BLaER1 (cell line): ENCODE measurements around the gene MEAF6.
A peak's percentile ranks its signal among the peaks of the same experiment; 100 is the strongest.
"Not testable (repeated sequence)": the region's sequence is repeated elsewhere in the genome, so short reads cannot be mapped to it uniquely, and the experiment has no call there.

Experiments used
- H3K27ac ChIP-seq: shearing (Covaris generic); formaldehyde crosslinking; 2 replicates; pipeline ENCODE4 v1.8.1; 2022
- H3K27me3 ChIP-seq: shearing (Covaris generic); formaldehyde crosslinking; 2 replicates; pipeline ENCODE4 v1.8.1; 2022
- H3K36me3 ChIP-seq: shearing (Covaris generic); formaldehyde crosslinking; 2 replicates; pipeline ENCODE4 v1.8.1; 2022
- H3K4me1 ChIP-seq: shearing (Covaris generic); formaldehyde crosslinking; 2 replicates; pipeline ENCODE4 v1.8.1; 2022
- H3K4me2 ChIP-seq: shearing (Covaris generic); formaldehyde crosslinking; 2 replicates; pipeline ENCODE4 v1.8.1; 2022
- H3K4me3 ChIP-seq: shearing (Covaris generic); formaldehyde crosslinking; 2 replicates; pipeline ENCODE4 v1.8.1; 2022
- H3K9ac ChIP-seq: shearing (Covaris generic); formaldehyde crosslinking; 2 replicates; pipeline ENCODE4 v1.8.1; 2022
- H3K9me3 ChIP-seq: shearing (Covaris generic); formaldehyde crosslinking; 2 replicates; pipeline ENCODE4 v1.8.1; 2022
- H4K20me1 ChIP-seq: shearing (Covaris generic); formaldehyde crosslinking; 2 replicates; pipeline ENCODE4 v1.8.1; 2022
- Cebpa-rat ChIP-seq: shearing (Covaris generic); IDR thresholded peaks from 2 replicates; pipeline ENCODE4 v1.8.1; 2022

MEAF6 gene

DNA sequence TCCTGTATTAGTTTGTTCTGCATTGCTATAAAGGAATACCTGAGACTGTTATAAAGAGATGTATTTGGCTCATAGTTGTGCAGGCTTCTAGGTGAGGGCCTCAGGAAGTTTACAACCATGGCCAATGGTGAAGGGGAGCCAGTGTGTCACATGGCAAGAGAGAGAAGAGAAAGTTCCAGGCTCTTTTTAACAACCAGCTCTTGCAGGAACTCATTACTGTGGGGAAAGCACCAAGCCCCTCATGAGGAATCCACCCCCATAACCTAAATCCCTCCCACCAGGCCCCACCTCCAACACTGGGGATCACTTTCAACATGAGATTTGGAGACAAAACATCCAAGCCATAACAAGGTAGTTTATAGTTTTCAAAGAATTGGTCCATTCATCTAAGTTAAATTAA is 5.0 kb upstream of the MEAF6 start:
- H3K9ac ChIP-seq, result peak overlapping the region; percentile 74
- H3K27ac ChIP-seq, result peak overlapping the region; percentile 82
- H3K4me1 ChIP-seq, result peaks cover 20% of the 10 kb centered on the region
- H3K4me2 ChIP-seq, result peak overlapping the region; percentile 88
- H3K9me3 ChIP-seq, result peaks cover 41% of the 10 kb centered on the region
- 0 out of 2 replicates have a peak, but pooled peaks cover 8% of the 10 kb centered on the region for H3K36me3 ChIP-seq
- no peaks in the 10 kb centered on the region for H4K20me1 ChIP-seq
- peak overlapping the region; percentile 65 for H3K4me3 ChIP-seq
- no peaks in the 10 kb centered on the region for H3K27me3 ChIP-seq
- no peak for TF ChIP-seq Cebpa-rat

DNA sequence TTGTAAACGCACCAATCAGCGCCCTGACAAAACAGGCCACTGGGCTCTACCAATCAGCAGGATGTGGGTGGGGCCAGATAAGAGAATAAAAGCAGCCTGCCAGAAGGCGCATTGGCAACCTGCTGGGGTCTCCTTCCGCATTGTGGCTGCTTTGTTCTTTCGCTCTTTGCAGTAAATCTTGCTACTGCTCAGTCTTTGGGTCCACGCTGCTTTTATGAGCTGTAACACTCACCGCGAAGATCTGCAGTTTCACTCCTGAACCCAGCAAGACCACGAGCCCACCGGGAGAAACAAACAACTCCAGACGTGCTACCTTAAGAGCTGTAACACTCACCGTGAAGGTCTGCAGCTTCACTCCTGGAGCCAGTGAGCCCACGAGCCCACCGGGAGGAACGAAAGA is 4.4 kb upstream of the MEAF6 start:
- Histone ChIP-seq H3K9me3 (peaks cover 41% of the 10 kb centered on the region), H3K4me3 (peak overlapping the region; percentile 65), H3K4me1 (peaks cover 20% of the 10 kb centered on the region), H3K9ac (peak overlapping the region; percentile 74), H3K27ac (peak overlapping the region; percentile 82), H3K4me2 (peak overlapping the region; percentile 88)
- not testable (repeated sequence) for H4K20me1 ChIP-seq, H3K27me3 ChIP-seq, H3K36me3 ChIP-seq

DNA sequence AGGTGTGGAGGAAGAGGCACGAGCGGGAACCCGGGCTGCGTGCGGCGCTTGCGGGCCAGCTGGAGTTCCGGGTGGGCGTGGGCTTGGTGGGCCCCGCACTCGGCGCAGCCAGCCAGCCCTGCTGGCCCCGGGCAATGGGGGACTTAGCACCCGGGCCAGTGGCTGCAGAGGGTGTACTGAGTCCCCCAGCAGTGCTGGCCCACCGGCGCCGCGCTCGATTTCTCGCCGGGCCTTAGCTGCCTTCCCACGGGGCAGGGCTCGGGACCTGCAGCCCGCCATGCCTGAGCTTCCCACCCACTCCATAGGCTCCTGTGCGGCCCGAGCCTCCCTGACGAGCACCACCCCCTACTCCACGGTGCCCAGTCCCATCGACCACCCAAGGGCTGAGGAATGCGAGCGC is 3.7 kb upstream of the MEAF6 start:
- not testable (repeated sequence) for H4K20me1 ChIP-seq, H3K4me2 ChIP-seq, H3K9ac ChIP-seq, H3K27ac ChIP-seq, H3K36me3 ChIP-seq, H3K27me3 ChIP-seq, H3K4me3 ChIP-seq
- Histone ChIP-seq H3K4me1 (peaks cover 26% of the 10 kb centered on the region), H3K9me3 (peaks cover 39% of the 10 kb centered on the region)

DNA sequence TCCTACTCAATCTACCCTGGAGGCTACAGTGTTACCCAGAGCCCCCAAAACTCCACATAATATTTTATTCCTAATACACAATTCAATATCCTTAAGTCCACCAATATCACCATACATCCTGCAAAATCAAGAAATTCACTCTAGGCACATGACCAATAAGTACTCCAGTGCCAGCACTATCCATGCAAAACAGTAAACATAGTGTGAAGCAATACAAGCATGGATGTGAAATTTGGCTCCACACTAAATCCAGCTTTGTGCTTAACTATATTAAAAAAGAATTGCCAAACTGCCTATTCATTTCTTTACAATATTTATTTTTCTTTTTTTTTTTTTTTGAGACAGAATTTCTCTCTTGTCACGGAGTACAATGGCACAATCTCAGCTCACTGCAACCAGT is 3.0 kb upstream of the MEAF6 start:
- H3K9me3 ChIP-seq, result peaks cover 32% of the 10 kb centered on the region
- H3K27ac ChIP-seq, result no peak overlapping the region
- H3K4me3 ChIP-seq, result no peak overlapping the region
- TF ChIP-seq Cebpa-rat, result no peak
- H3K4me1 ChIP-seq, result peaks cover 32% of the 10 kb centered on the region
- peaks cover 14% of the 10 kb centered on the region for H4K20me1 ChIP-seq
- no peak overlapping the region for H3K9ac ChIP-seq
- H3K36me3 ChIP-seq, result peaks cover 9% of the 10 kb centered on the region
- H3K27me3 ChIP-seq, result no peaks in the 10 kb centered on the region
- no peak overlapping the region for H3K4me2 ChIP-seq

DNA sequence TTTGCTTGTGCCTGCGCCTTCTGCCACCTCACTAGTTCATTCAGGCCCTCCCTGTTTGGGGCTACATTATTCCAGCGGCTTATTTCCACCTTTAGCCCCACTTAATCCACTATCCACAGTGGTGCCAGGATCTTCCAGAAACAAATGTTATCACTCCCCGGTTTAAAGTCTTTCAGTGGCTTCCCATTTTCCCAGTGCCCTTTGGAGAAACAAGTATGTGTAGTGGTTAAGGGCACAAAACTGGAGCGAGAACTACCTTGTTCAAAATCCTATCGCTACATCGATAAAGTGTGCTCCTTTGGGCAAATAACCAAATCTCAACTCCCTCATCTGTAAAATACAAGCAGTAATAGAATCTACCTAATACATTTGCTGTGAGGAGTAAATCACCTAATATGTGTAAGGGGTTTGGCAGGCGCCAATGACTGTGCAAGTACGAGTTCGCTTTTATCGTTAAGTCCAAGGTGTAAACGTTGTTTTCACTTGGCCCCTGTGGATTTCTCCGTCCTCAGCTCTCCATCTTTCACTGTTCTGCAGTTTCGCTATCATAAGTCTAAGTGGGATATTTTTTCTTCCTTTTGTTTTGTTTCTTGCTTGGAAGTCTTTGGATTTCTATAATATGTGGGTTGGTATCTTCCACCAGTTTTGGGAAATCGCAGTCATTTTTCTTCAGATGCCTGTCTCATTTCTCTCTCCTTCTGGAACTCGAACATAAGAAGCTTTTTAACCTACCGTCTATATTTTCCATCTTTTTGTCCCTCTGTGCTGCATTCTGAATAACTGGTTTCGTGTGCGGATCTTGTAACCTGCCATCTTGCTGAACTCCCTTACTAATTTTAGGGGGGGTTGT is 844 bp upstream of the MEAF6 start:
- Histone ChIP-seq H3K9ac (peak overlapping the region; percentile 87), H3K36me3 (peaks cover 29% of the 10 kb centered on the region), H3K27ac (peak overlapping the region; percentile 90), H3K4me1 (peaks cover 42% of the 10 kb centered on the region), H3K27me3 (no peaks in the 10 kb centered on the region), H3K4me2 (peak overlapping the region; percentile 92), H4K20me1 (peaks cover 30% of the 10 kb centered on the region), H3K9me3 (peaks cover 14% of the 10 kb centered on the region), H3K4me3 (peak overlapping the region; percentile 96)
- no peak for TF ChIP-seq Cebpa-rat

DNA sequence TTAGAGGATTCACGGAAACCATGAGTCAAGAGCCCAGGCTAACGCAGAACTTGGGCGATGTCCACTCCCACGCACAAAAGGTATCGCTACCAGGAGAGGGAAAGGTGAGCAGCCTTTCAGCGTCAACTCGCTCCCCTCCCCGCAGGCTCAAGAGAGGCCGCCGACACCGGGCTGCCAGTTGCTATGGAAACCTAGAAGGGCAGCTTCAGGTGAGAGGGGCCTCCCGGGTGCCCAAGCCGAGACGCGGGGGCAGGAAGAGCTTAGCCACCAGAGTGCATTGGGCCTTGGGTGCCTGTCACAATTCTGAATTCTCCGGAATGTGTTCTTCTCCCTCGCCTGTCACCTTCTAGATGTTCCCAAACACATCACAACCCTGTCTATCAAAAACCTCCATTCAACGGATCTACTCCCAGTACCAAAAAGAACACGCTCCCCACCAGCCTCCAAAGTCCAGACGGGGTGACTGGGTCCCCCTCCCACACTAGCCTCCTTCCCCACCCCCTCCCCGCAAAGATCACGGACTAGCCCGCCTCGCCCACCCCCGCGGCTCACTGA is 694 bp downstream of the MEAF6 start:
- H3K4me3 ChIP-seq, result peak overlapping the region; percentile 96
- peaks cover 11% of the 10 kb centered on the region for H3K9me3 ChIP-seq
- peaks cover 41% of the 10 kb centered on the region for H4K20me1 ChIP-seq
- peak overlapping the region; percentile 87 for H3K9ac ChIP-seq
- no peaks in the 10 kb centered on the region for H3K27me3 ChIP-seq
- peak overlapping the region; percentile 90 for H3K27ac ChIP-seq
- no peak for TF ChIP-seq Cebpa-rat
- H3K4me1 ChIP-seq, result peaks cover 42% of the 10 kb centered on the region
- peak overlapping the region; percentile 92 for H3K4me2 ChIP-seq
- H3K36me3 ChIP-seq, result peaks cover 43% of the 10 kb centered on the region

DNA sequence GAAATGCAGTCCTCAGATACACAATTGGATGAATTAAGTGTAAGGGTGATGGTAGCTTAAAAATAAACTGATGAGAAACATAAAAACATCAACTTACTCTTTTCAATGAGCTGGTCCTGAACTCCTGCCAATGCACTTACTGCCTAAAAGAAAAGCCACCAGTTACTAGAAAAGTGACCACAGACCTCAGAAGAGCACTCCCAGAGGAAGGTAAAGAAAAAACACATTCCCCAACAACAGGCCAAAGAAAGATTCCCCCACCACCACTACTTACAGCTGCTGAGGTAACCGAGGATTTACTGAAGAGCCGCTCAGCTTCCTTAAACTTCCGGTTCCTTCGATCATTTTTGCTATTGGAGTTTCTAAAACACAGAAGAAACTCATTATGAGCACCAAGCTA is 5.4 kb downstream of the MEAF6 start:
- H3K4me1 ChIP-seq, result peaks cover 36% of the 10 kb centered on the region
- peaks cover 49% of the 10 kb centered on the region for H4K20me1 ChIP-seq
- no peak overlapping the region for H3K4me3 ChIP-seq
- no peak overlapping the region for H3K9ac ChIP-seq
- H3K36me3 ChIP-seq, result peaks cover 90% of the 10 kb centered on the region
- peak overlapping the region; percentile 36 for H3K4me2 ChIP-seq
- no peaks in the 10 kb centered on the region for H3K9me3 ChIP-seq
- H3K27me3 ChIP-seq, result no peaks in the 10 kb centered on the region
- H3K27ac ChIP-seq, result no peak overlapping the region
- no peak for TF ChIP-seq Cebpa-rat

DNA sequence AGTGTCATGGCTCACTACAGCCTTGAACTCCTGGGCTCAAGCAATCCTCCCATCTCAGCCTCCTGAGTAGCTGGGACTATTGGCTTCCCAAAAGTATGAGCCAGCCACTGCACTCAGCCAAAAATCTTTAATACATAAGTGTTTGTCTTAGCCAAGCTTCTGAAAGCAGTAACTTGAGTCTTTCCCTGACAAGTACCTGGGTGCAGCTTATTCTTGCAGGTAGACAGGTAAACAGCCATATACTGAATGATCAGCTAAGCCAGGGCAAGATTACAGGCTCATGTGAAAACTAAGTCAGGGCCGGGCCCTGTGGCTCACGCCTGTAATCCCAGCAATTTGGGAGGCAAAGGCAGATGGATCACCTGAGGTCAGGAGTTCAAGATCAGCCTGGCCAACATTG is 7.8 kb downstream of the MEAF6 start:
- Histone ChIP-seq H3K36me3 (peaks cover 99% of the 10 kb centered on the region), H3K4me1 (peaks cover 14% of the 10 kb centered on the region)

DNA sequence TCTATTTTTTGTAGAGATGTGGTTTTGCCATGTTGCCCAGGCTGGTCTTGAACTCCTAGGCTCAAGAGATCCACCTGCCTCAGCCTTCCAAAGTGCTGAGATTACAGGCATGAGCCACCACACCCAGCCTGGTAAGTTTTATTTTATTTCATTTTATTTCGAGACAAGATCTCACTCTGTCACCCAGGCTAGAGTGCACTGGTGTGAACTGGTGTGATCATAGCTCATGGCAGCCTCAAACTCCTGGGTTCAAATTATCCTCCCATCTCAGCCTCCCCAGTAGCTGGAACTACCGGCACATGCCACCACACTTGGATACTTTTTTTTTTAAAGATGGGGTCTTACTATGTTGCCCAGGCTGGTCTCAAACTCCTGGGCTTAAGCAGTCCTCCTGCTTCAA is 11.8 kb downstream of the MEAF6 start:
- not testable (repeated sequence) for H3K27me3 ChIP-seq, H3K4me2 ChIP-seq, H3K27ac ChIP-seq, H3K4me3 ChIP-seq, H3K4me1 ChIP-seq, H3K9ac ChIP-seq, H3K9me3 ChIP-seq
- Histone ChIP-seq H4K20me1 (peaks cover 40% of the 10 kb centered on the region), H3K36me3 (peaks cover 99% of the 10 kb centered on the region)

More for the DNA sequence above, 7.8 kb downstream of the MEAF6 start:
- H4K20me1 ChIP-seq, result peaks cover 35% of the 10 kb centered on the region
- H3K4me3 ChIP-seq, result no peak overlapping the region
- no peaks in the 10 kb centered on the region for H3K9me3 ChIP-seq
- no peaks in the 10 kb centered on the region for H3K27me3 ChIP-seq
- H3K4me2 ChIP-seq, result no peak overlapping the region
- no peak overlapping the region for H3K9ac ChIP-seq
- TF ChIP-seq Cebpa-rat, result no peak
- H3K27ac ChIP-seq, result no peak overlapping the region

DNA sequence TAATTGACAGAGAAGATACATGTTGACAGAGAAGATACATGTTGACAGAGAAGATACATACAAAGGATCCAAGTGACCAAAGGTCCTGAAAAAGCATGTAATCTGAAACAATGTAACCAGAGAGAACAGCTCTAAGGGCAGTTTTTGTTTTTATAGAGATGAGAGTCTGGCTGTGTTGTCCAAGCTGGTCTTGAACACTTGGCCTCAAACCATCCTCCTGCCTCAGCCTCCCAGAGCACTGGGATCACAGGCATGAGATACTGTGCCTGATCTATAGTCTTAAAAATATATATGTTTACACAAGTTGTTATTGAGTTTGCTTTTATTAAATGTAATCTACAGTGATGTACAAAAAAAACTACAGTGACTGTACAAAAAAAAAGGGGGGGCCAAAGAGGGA is 12.5 kb downstream of the MEAF6 start:
- H3K4me3 ChIP-seq, result no peak overlapping the region
- no peak for TF ChIP-seq Cebpa-rat
- H3K27me3 ChIP-seq, result no peaks in the 10 kb centered on the region
- H3K9me3 ChIP-seq, result no peaks in the 10 kb centered on the region
- H3K4me2 ChIP-seq, result no peak overlapping the region
- H3K36me3 ChIP-seq, result peaks cover 99% of the 10 kb centered on the region
- no peak overlapping the region for H3K27ac ChIP-seq
- H4K20me1 ChIP-seq, result peaks cover 47% of the 10 kb centered on the region
- H3K4me1 ChIP-seq, result no peaks in the 10 kb centered on the region
- H3K9ac ChIP-seq, result no peak overlapping the region
